ENCODE results near the gene SORCS2. TPM values are rescaled to one million over a fixed set of nuclear protein-coding genes. Genes with fewer than 3 reads are reported as not detected.

Gene SORCS2
- total RNA-seq, 1 experiment from 2014 or later = 0.06 TPM

DNA sequence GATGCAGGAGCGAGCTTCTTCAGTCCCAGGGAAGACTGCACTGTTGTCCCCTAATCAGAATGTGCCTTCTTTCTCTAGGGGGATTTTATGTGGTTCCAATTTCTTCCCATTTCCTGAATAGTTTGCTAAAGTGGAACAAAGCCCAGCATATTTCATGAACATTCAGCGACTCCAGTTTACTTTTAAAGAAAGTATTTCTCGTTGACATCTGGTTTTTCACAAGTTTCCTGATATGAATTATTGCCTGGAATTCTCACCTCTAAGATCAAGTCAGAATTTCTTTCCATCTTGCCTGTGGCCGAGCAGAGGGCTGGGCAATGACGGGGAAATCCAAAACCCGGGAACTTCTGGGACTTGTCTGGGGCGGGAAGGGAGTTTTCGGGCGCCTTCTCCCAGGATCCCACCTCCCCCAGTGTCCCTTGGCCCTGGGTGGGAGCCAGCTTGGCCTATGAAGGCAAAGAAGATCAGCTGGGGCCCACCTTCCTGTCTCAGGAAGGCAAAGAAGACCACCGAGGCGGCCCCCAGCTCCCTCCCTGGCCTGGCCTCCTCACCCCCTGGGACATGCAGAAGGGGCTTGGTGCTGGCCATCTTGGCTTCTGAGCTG is 15.4 kb downstream of the SORCS2 start:
- intact Hi-C loops (cut with micrococcal nuclease; ENCODE audit: unreplicated experiment) = no loop called here
- ChIA-PET POLR2A (ENCODE audit: low non-redundant PET) (no interaction called here), CTCF (no interaction called here)
- H3K36me3 ChIP-seq (ENCODE audit: insufficient read depth, low read length, poor library complexity, severe bottlenecking) = no peaks in the 10 kb centered on the region
- no peak overlapping the region for H3K4me3 ChIP-seq (ENCODE audit: low read depth, low read length, poor library complexity, severe bottlenecking)
- no peaks in the 10 kb centered on the region for H3K27me3 ChIP-seq (replicated peaks; ENCODE audit: insufficient read depth, low read depth, low read length, poor library complexity)
- DNase-seq (ENCODE audit: low spot score) = no peak
- BruUV-seq (replicated peaks) = no TSS peak
- no peaks in the 10 kb centered on the region for H3K4me1 ChIP-seq (ENCODE audit: insufficient read depth, low read length, poor library complexity, severe bottlenecking)
- H3K9me3 ChIP-seq (ENCODE audit: low read depth, low read length, poor library complexity, severe bottlenecking) = no peaks in the 10 kb centered on the region
- TF ChIP-seq, protein P1, sequence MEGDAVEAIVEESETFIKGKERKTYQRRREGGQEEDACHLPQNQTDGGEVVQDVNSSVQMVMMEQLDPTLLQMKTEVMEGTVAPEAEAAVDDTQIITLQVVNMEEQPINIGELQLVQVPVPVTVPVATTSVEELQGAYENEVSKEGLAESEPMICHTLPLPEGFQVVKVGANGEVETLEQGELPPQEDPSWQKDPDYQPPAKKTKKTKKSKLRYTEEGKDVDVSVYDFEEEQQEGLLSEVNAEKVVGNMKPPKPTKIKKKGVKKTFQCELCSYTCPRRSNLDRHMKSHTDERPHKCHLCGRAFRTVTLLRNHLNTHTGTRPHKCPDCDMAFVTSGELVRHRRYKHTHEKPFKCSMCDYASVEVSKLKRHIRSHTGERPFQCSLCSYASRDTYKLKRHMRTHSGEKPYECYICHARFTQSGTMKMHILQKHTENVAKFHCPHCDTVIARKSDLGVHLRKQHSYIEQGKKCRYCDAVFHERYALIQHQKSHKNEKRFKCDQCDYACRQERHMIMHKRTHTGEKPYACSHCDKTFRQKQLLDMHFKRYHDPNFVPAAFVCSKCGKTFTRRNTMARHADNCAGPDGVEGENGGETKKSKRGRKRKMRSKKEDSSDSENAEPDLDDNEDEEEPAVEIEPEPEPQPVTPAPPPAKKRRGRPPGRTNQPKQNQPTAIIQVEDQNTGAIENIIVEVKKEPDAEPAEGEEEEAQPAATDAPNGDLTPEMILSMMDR (conservative IDR thresholded peaks at IDR 0.05; ENCODE audit: low read depth, low read length) = no peak
- TF ChIP-seq EZH2 (IDR thresholded peaks at IDR 0.05; ENCODE audit: borderline replicate concordance, low read depth, low read length, poor library complexity, severe bottlenecking) = no peak
- no peak overlapping the region for H3K27ac ChIP-seq (ENCODE audit: low read depth, low read length, poor library complexity, severe bottlenecking)

DNA sequence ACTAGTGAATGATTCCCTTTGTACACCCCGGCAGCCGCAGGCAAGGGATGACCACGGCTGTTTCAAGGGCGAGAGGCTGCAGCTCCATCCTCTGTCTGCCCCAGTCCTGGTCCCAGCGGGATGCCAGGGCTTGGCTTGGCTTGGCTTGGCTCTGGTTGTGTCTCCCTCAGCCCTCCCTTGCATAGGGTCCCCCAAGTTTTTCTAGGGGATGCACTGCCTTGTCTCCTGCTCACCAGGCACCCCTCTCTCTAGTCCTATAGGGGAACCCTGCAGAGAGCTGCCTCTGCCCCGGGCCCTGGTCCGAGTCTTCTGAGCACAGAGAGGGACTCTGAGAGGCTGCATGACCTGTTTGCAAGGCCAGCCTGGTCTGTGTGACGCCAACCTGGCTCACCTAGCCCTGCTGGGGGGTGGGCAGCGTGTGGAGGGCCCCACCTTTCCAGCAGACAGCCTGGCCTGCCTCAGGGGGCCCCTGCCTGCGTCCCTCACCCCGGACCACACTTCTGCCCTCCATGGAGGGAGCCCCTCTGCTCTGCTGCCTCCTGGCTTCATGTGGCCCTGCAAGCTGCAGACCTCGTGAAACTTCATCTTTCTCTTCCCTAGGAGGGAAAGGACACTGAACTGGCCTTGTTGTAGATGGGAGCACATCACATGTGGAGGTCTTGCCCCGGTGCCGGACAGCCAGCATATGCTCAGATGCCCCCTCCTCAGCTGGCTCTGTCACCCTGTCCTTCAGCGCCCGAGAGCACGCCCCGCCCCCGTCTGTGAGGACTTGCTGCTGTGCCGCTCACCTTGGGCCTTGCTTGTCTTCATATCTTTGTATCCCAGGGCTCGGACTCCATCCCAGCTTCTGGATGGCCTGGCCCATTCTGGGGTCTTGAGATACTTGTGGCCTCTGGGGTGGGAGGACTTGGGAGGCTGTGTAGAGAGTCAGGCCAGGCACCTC is 16.4 kb downstream of the SORCS2 start:
- CTCF ChIA-PET = no interaction called here
- no TSS peak for BruUV-seq (replicated peaks)
- DNase-seq (ENCODE audit: low spot score) = no peak
- H3K4me3 ChIP-seq (ENCODE audit: low read depth, low read length, poor library complexity, severe bottlenecking) = no peak overlapping the region
- TF ChIP-seq EZH2 (IDR thresholded peaks at IDR 0.05; ENCODE audit: borderline replicate concordance, low read depth, low read length, poor library complexity, severe bottlenecking) = no peak
- TF ChIP-seq, protein P1 (conservative IDR thresholded peaks at IDR 0.05; ENCODE audit: low read depth, low read length) = no peak
- H3K9me3 ChIP-seq (ENCODE audit: low read depth, low read length, poor library complexity, severe bottlenecking) = no peaks in the 10 kb centered on the region
- H3K27ac ChIP-seq (ENCODE audit: low read depth, low read length, poor library complexity, severe bottlenecking) = no peak overlapping the region
- H3K27me3 ChIP-seq (replicated peaks; ENCODE audit: insufficient read depth, low read depth, low read length, poor library complexity) = no peaks in the 10 kb centered on the region
- POLR2A ChIA-PET (ENCODE audit: low non-redundant PET) = no interaction called here
- no peaks in the 10 kb centered on the region for H3K4me1 ChIP-seq (ENCODE audit: insufficient read depth, low read length, poor library complexity, severe bottlenecking)
- no peaks in the 10 kb centered on the region for H3K36me3 ChIP-seq (ENCODE audit: insufficient read depth, low read length, poor library complexity, severe bottlenecking)
- intact Hi-C loops (cut with micrococcal nuclease; ENCODE audit: unreplicated experiment) = no loop called here

DNA sequence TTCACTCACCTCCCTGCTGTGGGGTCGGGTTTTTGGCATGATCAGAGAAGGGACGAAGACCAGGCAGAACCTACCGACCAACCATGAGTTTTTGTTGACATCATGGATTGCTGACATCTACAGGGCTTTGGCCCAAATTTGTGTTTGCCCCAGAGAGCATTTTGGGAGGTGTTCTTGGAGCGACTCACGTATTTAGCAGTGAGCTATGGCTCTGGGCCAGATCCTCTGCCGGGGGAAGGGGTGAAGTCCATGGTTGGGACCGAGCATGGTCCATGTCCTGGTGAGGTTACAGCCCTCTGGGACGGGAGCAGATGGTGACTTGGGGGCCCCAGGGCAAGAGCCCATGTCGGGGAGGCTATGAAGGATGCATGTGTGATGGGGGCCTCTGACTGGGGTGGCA is 17.4 kb downstream of the SORCS2 start:
- DNase-seq (ENCODE audit: low spot score) = no peak
- Histone ChIP-seq H3K4me1 (ENCODE audit: insufficient read depth, low read length, poor library complexity, severe bottlenecking) (no peaks in the 10 kb centered on the region), H3K27me3 (replicated peaks; ENCODE audit: insufficient read depth, low read depth, low read length, poor library complexity) (no peaks in the 10 kb centered on the region), H3K36me3 (ENCODE audit: insufficient read depth, low read length, poor library complexity, severe bottlenecking) (no peaks in the 10 kb centered on the region), H3K27ac (ENCODE audit: low read depth, low read length, poor library complexity, severe bottlenecking) (no peak overlapping the region), H3K4me3 (ENCODE audit: low read depth, low read length, poor library complexity, severe bottlenecking) (no peak overlapping the region), H3K9me3 (ENCODE audit: low read depth, low read length, poor library complexity, severe bottlenecking) (no peaks in the 10 kb centered on the region)
- BruUV-seq (replicated peaks) = no TSS peak
- ChIA-PET POLR2A (ENCODE audit: low non-redundant PET) (no interaction called here), CTCF (no interaction called here)
- intact Hi-C loops (cut with micrococcal nuclease; ENCODE audit: unreplicated experiment) = no loop called here
- no peak for TF ChIP-seq EZH2 (IDR thresholded peaks at IDR 0.05; ENCODE audit: borderline replicate concordance, low read depth, low read length, poor library complexity, severe bottlenecking)
- TF ChIP-seq, protein P1 (conservative IDR thresholded peaks at IDR 0.05; ENCODE audit: low read depth, low read length) = no peak

Measured in A673 (cell line).